Upper lobe of left lung (tissue), 4 donors: ENCODE results near the gene TAAR5.

ENCODE experiments used
- CTCF ChIP-seq, 6 experiments: fragments of 450-650 bp in 4 of 6; fragments of 200-600 bp in 2 of 6; sonication (generic) in 2 of 6; IDR thresholded peaks; one replicate each; pipeline ENCODE4 v1.5.1; 2016 to 2019; ENCODE audit warnings: antibody characterized with exemption in 6 of 6
- POLR2A ChIP-seq, 4 donors: fragments of 450-650 bp; IDR thresholded peaks; one replicate each; pipeline ENCODE4 v1.5.1; 2016 to 2017; ENCODE audit warnings: antibody characterized with exemption in 4 of 4, mild to moderate bottlenecking in 2 of 4

DNA sequence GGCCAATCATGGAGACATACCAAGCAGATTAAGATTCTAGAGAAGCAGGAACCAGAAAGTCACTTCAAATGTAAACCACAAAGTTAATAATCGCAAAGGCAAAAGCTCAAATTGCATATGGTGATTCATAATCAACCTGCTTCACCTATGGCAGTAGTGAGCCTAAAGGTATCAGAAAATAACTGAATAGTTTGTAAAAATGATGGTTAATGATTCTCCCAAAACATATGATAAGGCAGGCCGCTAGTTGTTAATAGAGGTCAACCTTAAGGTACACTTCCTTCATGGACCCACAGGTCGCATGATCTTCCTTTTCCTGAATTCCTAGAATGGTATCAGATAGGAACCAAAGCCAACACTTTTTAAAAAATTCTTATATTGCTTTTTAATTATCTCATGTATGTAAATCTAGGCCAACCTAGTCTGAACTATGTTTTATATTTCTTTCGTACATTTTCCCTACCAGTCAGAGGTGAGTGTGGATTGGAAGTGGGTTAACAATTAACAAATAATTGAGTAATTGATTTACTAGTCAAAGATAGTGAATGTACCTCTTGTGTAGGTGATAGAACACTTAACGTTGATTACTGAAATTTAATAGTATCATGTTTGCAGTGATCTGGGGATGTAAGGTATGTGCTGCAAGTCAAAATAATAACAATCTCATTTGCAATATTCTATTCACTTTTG is 18.1 kb upstream of the TAAR5 start:
- TF ChIP-seq CTCF (IDR thresholded peaks at IDR 0.05): no peak
- TF ChIP-seq POLR2A (IDR thresholded peaks at IDR 0.05): no peak
